Karpas-422 (cell line): ENCODE measurements around the gene SPATA20. TPM values are rescaled to one million over a fixed set of nuclear protein-coding genes. Genes with fewer than 3 reads are reported as not detected.

Experiments used
- DNase-seq: peaks from one replicate; pipeline ENCODE4 v3.0.0-alpha.2; 2015
- H2AFZ ChIP-seq: fragments of 200-600 bp; sonication (generic); 2 replicates; pipeline ENCODE4 v1.6.1; 2014; ENCODE audit warnings: antibody characterized with exemption, low read length, mixed read lengths
- H3K27ac ChIP-seq: fragments of 200-600 bp; sonication (generic); 2 replicates; pipeline ENCODE4 v1.5.1; 2014; ENCODE audit warnings: mild to moderate bottlenecking, low read length, moderate library complexity
- H3K27me3 ChIP-seq: fragments of 200-600 bp; sonication (generic); 2 replicates; pipeline ENCODE4 v1.6.1; 2014; ENCODE audit warnings: low read length, mixed read lengths
- H3K36me3 ChIP-seq: fragments of 200-600 bp; sonication (generic); 2 replicates; pipeline ENCODE4 v1.6.1; 2014; ENCODE audit warnings: low read length, mixed read lengths; ENCODE audit not compliant: insufficient read depth
- H3K4me1 ChIP-seq: fragments of 200-600 bp; sonication (generic); 2 replicates; pipeline ENCODE4 v1.6.1; 2014; ENCODE audit warnings: mild to moderate bottlenecking, low read length, mixed read lengths
- H3K4me2 ChIP-seq: fragments of 200-600 bp; sonication (generic); 2 replicates; pipeline ENCODE4 v1.6.1; 2014; ENCODE audit warnings: low read length, low read depth, mild to moderate bottlenecking; ENCODE audit not compliant: poor library complexity, severe bottlenecking
- H3K4me3 ChIP-seq: fragments of 200-600 bp; sonication (generic); 2 replicates; pipeline ENCODE4 v1.5.1; 2014; ENCODE audit warnings: mild to moderate bottlenecking, antibody characterized with exemption, low read length, mixed read lengths
- H3K79me2 ChIP-seq: fragments of 200-600 bp; sonication (generic); 2 replicates; pipeline ENCODE4 v1.6.1; 2014; ENCODE audit warnings: mild to moderate bottlenecking, low read length, mixed read lengths
- H3K9ac ChIP-seq: fragments of 200-600 bp; sonication (generic); 2 replicates; pipeline ENCODE4 v1.6.0; 2014; ENCODE audit warnings: low read length
- H3K9me2 ChIP-seq: fragments of 200-600 bp; sonication (generic), shearing (Covaris generic); replicated peaks from 2 replicates; pipeline ENCODE4 v1.6.0; 2014; ENCODE audit warnings: mild to moderate bottlenecking, low read length, moderate library complexity; ENCODE audit not compliant: insufficient read depth
- H3K9me3 ChIP-seq: fragments of 300-700, 200-600 bp; sonication (generic); 2 replicates; pipeline ENCODE4 v1.6.1; 2014; ENCODE audit warnings: low read length, mixed read lengths
- H4K20me1 ChIP-seq: fragments of 200-600 bp; sonication (generic); 2 replicates; pipeline ENCODE4 v1.6.1; 2014; ENCODE audit warnings: mild to moderate bottlenecking, antibody characterized with exemption, low read length, low read depth; ENCODE audit not compliant: insufficient read depth
- total RNA-seq: library from RNA; depleted of rRNA; stranded (reverse); fragments of >200 nt; shearing (Covaris generic); gene quantifications from 2 replicates; pipeline ENCODE4 v1.2.3, GENCODE V29; 2014; ENCODE audit warnings: low replicate concordance

SPATA20 gene
- total RNA-seq, 1 experiment from 2014 or later, result 38.8 TPM

GRCh38 chr17:50549256-50549941 is 2.4 kb downstream of the SPATA20 start:
- Histone ChIP-seq H4K20me1 (no peaks in the 10 kb centered on the region), H3K27me3 (no peaks in the 10 kb centered on the region), H3K79me2 (peaks cover 6% of the 10 kb centered on the region; the same call in 1 of the 2 replicates), H3K9ac (no peak overlapping the region), H3K36me3 (no peaks in the 10 kb centered on the region), H2AFZ (no peak overlapping the region), H3K4me1 (peaks cover 12% of the 10 kb centered on the region), H3K27ac (no peak overlapping the region), H3K9me2 (no peaks in the 10 kb centered on the region), H3K9me3 (no peaks in the 10 kb centered on the region), H3K4me2 (no peak overlapping the region), H3K4me3 (no peak overlapping the region)
- DNase-seq, result no peak

GRCh38 chr17:50549969-50550368 is 3.0 kb downstream of the SPATA20 start:
- H4K20me1 ChIP-seq, result no peaks in the 10 kb centered on the region
- no peak overlapping the region for H3K9ac ChIP-seq
- H3K27ac ChIP-seq, result no peak overlapping the region
- H3K27me3 ChIP-seq, result no peaks in the 10 kb centered on the region
- DNase-seq, result no peak
- no peak overlapping the region for H3K4me3 ChIP-seq
- H3K4me1 ChIP-seq, result peaks cover 12% of the 10 kb centered on the region
- H3K4me2 ChIP-seq, result no peak overlapping the region
- no peaks in the 10 kb centered on the region for H3K9me2 ChIP-seq
- no peaks in the 10 kb centered on the region for H3K9me3 ChIP-seq
- no peaks in the 10 kb centered on the region for H3K36me3 ChIP-seq
- H3K79me2 ChIP-seq, result peaks cover 6% of the 10 kb centered on the region; the same call in 1 of the 2 replicates
- no peak overlapping the region for H2AFZ ChIP-seq

- Histone ChIP-seq H3K9me2 (no peaks in the 10 kb centered on the region), H3K4me3 (no peak overlapping the region), H3K4me1 (peaks cover 12% of the 10 kb centered on the region), H3K4me2 (no peak overlapping the region), H4K20me1 (no peaks in the 10 kb centered on the region), H3K27ac (no peak overlapping the region), H2AFZ (no peak overlapping the region), H3K27me3 (no peaks in the 10 kb centered on the region), H3K36me3 (no peaks in the 10 kb centered on the region), H3K9me3 (no peaks in the 10 kb centered on the region), H3K9ac (no peak overlapping the region), H3K79me2 (peaks cover 6% of the 10 kb centered on the region; the same call in 1 of the 2 replicates)
- peak; percentile 81 for DNase-seq
Measured at GRCh38 chr17:50550661-50551432, 3.9 kb downstream of the SPATA20 start.

- Histone ChIP-seq H3K4me2 (no peak overlapping the region), H3K4me3 (no peak overlapping the region), H3K36me3 (no peaks in the 10 kb centered on the region), H4K20me1 (no peaks in the 10 kb centered on the region), H3K4me1 (peaks cover 12% of the 10 kb centered on the region), H3K9me3 (no peaks in the 10 kb centered on the region), H3K79me2 (peaks cover 6% of the 10 kb centered on the region; the same call in 1 of the 2 replicates), H3K27me3 (no peaks in the 10 kb centered on the region), H3K27ac (no peak overlapping the region), H3K9me2 (no peaks in the 10 kb centered on the region), H3K9ac (no peak overlapping the region), H2AFZ (no peak overlapping the region)
- DNase-seq, result no peak
Measured at GRCh38 chr17:50551433-50551815, 4.5 kb downstream of the SPATA20 start.

- no peaks in the 10 kb centered on the region for H3K36me3 ChIP-seq
- H2AFZ ChIP-seq, result no peak overlapping the region
- peaks cover 12% of the 10 kb centered on the region for H3K4me1 ChIP-seq
- H3K79me2 ChIP-seq, result peaks cover 6% of the 10 kb centered on the region; the same call in 1 of the 2 replicates
- no peaks in the 10 kb centered on the region for H3K27me3 ChIP-seq
- H3K4me3 ChIP-seq, result no peak overlapping the region
- no peaks in the 10 kb centered on the region for H4K20me1 ChIP-seq
- H3K9ac ChIP-seq, result no peak overlapping the region
- H3K9me3 ChIP-seq, result no peaks in the 10 kb centered on the region
- H3K4me2 ChIP-seq, result no peak overlapping the region
- H3K9me2 ChIP-seq, result no peaks in the 10 kb centered on the region
- no peak for DNase-seq
- no peak overlapping the region for H3K27ac ChIP-seq
Measured at GRCh38 chr17:50551884-50552283, 4.9 kb downstream of the SPATA20 start.

GRCh38 chr17:50554201-50554600 is 7.2 kb downstream of the SPATA20 start:
- no peak overlapping the region for H3K9ac ChIP-seq
- H3K9me2 ChIP-seq, result no peaks in the 10 kb centered on the region
- H2AFZ ChIP-seq, result no peak overlapping the region
- no peaks in the 10 kb centered on the region for H3K9me3 ChIP-seq
- no peak overlapping the region for H3K4me3 ChIP-seq
- no peak overlapping the region for H3K27ac ChIP-seq
- H4K20me1 ChIP-seq, result no peaks in the 10 kb centered on the region
- no peak overlapping the region for H3K4me2 ChIP-seq
- H3K27me3 ChIP-seq, result no peaks in the 10 kb centered on the region
- no peaks in the 10 kb centered on the region for H3K79me2 ChIP-seq
- H3K36me3 ChIP-seq, result no peaks in the 10 kb centered on the region
- DNase-seq, result no peak
- H3K4me1 ChIP-seq, result no peaks in the 10 kb centered on the region; the same call in none of the 2 replicates

- no peak overlapping the region for H3K4me3 ChIP-seq
- no peaks in the 10 kb centered on the region for H3K9me2 ChIP-seq
- no peak overlapping the region for H3K4me2 ChIP-seq
- H3K27ac ChIP-seq, result no peak overlapping the region
- peaks cover 4% of the 10 kb centered on the region for H3K4me1 ChIP-seq
- H4K20me1 ChIP-seq, result peaks cover 7% of the 10 kb centered on the region; the same call in 1 of the 2 replicates
- H3K36me3 ChIP-seq, result no peaks in the 10 kb centered on the region
- no peak for DNase-seq
- H3K27me3 ChIP-seq, result no peaks in the 10 kb centered on the region
- no peak overlapping the region for H2AFZ ChIP-seq
- no peak overlapping the region for H3K9ac ChIP-seq
- H3K79me2 ChIP-seq, result no peaks in the 10 kb centered on the region
- no peaks in the 10 kb centered on the region for H3K9me3 ChIP-seq
Measured at GRCh38 chr17:50556803-50557202, 9.8 kb downstream of the SPATA20 start.

DNA sequence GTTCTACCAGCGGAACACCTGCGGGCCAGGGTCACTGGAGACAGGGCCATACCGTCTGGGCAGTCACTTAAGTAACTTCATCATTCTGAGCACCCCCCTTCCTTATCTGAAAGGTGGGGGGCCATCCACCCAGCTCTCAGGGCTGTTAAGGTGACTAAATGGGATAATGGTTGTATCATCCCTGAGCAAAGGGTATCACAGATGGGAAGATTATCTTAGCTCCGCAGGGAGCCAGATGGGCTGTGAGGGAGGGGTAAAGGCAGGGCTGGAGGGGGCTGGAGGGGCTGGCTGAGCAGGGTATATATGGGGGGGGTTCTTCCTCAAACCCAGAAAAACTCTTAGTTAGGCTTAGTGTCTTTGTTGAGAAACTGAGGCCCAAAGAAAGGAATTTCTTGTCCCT is 10.7 kb downstream of the SPATA20 start:
- H4K20me1 ChIP-seq, result peaks cover 7% of the 10 kb centered on the region; the same call in 1 of the 2 replicates
- H3K36me3 ChIP-seq, result no peaks in the 10 kb centered on the region
- H3K9me3 ChIP-seq, result no peaks in the 10 kb centered on the region
- no peaks in the 10 kb centered on the region for H3K9me2 ChIP-seq
- H2AFZ ChIP-seq, result no peak overlapping the region
- no peak overlapping the region for H3K9ac ChIP-seq
- H3K27ac ChIP-seq, result no peak overlapping the region
- H3K4me2 ChIP-seq, result no peak overlapping the region
- peaks cover 4% of the 10 kb centered on the region for H3K4me1 ChIP-seq
- no peak overlapping the region for H3K4me3 ChIP-seq
- no peaks in the 10 kb centered on the region for H3K27me3 ChIP-seq
- no peaks in the 10 kb centered on the region for H3K79me2 ChIP-seq
- no peak for DNase-seq
